HepG2 (cell line): ENCODE results near the gene MSL3B.

Source experiments
- RCOR2 ChIP-seq: IDR thresholded peaks from 2 replicates; pipeline ENCODE4 v1.6.1; 2016; ENCODE audit warnings: missing biosample characterization, missing genetic modification reagents
- TBX2 ChIP-seq: sonication (generic); formaldehyde crosslinking; IDR thresholded peaks from 2 replicates; pipeline ENCODE4 v1.5.0; 2020; ENCODE audit warnings: missing genetic modification reagents, mild to moderate bottlenecking, borderline replicate concordance
- ZNF629 ChIP-seq: sonication (generic); formaldehyde crosslinking; conservative IDR thresholded peaks from 2 replicates; pipeline ENCODE4 v1.5.0; 2020; ENCODE audit warnings: missing genetic modification reagents
- ZNF776 ChIP-seq: sonication (generic); formaldehyde crosslinking; IDR thresholded peaks from 2 replicates; pipeline ENCODE4 v1.4.0; 2020; ENCODE audit warnings: mild to moderate bottlenecking, missing genetic modification reagents
- TF ChIP-seq, protein P1 (sequence below): sonication (generic); formaldehyde crosslinking; IDR thresholded peaks from 2 replicates; pipeline ENCODE4 v1.4.0; 2020; ENCODE audit warnings: missing genetic modification reagents
- TF ChIP-seq, protein P2 (sequence below): sonication (generic); formaldehyde crosslinking; IDR thresholded peaks from 2 replicates; pipeline ENCODE4 v1.4.0; 2020; ENCODE audit warnings: missing genetic modification reagents, mild to moderate bottlenecking, borderline replicate concordance
- TF ChIP-seq, protein P3 (sequence below): sonication (generic); formaldehyde crosslinking; IDR thresholded peaks from 2 replicates; pipeline ENCODE4 v1.5.0; 2020; ENCODE audit warnings: missing genetic modification reagents, mild to moderate bottlenecking, borderline replicate concordance

The MSL3B gene

DNA sequence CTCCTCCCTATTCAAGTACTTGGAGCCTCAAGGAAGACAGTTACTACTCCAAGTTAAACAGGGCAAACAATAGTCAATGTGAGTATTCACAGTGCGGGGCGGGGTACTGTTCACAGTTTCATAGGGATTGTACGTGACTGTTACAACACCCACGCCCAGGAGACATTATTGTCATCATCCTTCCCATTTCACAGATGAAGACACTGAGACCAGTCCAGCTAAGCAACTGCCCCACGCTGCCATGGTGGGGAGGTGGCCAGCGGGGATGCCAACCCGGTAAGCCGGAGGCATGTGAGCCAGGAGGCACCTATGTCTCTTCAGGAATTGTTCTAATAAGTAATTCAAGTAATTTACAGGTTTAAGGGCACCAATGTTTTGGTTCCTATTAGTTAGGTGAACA, 14.8 kb downstream of the MSL3B start (continued):
- TF ChIP-seq, protein P1, sequence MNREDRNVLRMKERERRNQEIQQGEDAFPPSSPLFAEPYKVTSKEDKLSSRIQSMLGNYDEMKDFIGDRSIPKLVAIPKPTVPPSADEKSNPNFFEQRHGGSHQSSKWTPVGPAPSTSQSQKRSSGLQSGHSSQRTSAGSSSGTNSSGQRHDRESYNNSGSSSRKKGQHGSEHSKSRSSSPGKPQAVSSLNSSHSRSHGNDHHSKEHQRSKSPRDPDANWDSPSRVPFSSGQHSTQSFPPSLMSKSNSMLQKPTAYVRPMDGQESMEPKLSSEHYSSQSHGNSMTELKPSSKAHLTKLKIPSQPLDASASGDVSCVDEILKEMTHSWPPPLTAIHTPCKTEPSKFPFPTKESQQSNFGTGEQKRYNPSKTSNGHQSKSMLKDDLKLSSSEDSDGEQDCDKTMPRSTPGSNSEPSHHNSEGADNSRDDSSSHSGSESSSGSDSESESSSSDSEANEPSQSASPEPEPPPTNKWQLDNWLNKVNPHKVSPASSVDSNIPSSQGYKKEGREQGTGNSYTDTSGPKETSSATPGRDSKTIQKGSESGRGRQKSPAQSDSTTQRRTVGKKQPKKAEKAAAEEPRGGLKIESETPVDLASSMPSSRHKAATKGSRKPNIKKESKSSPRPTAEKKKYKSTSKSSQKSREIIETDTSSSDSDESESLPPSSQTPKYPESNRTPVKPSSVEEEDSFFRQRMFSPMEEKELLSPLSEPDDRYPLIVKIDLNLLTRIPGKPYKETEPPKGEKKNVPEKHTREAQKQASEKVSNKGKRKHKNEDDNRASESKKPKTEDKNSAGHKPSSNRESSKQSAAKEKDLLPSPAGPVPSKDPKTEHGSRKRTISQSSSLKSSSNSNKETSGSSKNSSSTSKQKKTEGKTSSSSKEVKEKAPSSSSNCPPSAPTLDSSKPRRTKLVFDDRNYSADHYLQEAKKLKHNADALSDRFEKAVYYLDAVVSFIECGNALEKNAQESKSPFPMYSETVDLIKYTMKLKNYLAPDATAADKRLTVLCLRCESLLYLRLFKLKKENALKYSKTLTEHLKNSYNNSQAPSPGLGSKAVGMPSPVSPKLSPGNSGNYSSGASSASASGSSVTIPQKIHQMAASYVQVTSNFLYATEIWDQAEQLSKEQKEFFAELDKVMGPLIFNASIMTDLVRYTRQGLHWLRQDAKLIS (CRISPR knock-in tag): no peak
- TF ChIP-seq, protein P2, sequence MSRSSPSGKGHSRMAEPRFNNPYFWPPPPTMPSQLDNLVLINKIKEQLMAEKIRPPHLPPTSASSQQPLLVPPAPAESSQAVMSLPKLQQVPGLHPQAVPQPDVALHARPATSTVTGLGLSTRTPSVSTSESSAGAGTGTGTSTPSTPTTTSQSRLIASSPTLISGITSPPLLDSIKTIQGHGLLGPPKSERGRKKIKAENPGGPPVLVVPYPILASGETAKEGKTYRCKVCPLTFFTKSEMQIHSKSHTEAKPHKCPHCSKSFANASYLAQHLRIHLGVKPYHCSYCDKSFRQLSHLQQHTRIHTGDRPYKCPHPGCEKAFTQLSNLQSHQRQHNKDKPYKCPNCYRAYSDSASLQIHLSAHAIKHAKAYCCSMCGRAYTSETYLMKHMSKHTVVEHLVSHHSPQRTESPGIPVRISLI: 0 out of 2 replicates have a peak, but pooled peaks have one; percentile 11
- TF ChIP-seq, protein P3, sequence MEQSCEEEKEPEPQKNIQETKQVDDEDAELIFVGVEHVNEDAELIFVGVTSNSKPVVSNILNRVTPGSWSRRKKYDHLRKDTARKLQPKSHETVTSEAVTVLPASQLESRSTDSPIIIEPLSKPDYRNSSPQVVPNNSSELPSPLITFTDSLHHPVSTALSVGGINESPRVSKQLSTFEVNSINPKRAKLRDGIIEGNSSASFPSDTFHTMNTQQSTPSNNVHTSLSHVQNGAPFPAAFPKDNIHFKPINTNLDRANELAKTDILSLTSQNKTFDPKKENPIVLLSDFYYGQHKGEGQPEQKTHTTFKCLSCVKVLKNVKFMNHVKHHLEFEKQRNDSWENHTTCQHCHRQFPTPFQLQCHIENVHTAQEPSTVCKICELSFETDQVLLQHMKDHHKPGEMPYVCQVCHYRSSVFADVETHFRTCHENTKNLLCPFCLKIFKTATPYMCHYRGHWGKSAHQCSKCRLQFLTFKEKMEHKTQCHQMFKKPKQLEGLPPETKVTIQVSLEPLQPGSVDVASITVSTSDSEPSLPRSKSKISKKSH (CRISPR knock-in tag): no peak
- TF ChIP-seq ZNF776 (CRISPR knock-in tag) (no peak), ZNF629 (peak; percentile 98), RCOR2 (CRISPR knock-in tag) (0 out of 2 replicates have a peak, but pooled peaks have one; percentile 45), TBX2 (CRISPR knock-in tag) (no peak)
